Measurements from ENCODE around the gene ADRA2C.

GRCh38 chr4:3719191-3719590 lies 47.0 kb upstream of the ADRA2C start:
- TF ChIP-seq PKNOX1 (IDR thresholded peaks at IDR 0.05) (no peak), FOXM1 (IDR thresholded peaks at IDR 0.05; ENCODE audit: borderline replicate concordance) (no peak), ELF4 (IDR thresholded peaks at IDR 0.05) (no peak), BHLHE40 (IDR thresholded peaks at IDR 0.05; ENCODE audit: borderline replicate concordance) (no peak), FOXA1 (IDR thresholded peaks at IDR 0.05) (no peak), L3MBTL2 (conservative IDR thresholded peaks at IDR 0.05) (no peak), SUZ12 (IDR thresholded peaks at IDR 0.05) (no peak), LEF1 (IDR thresholded peaks at IDR 0.05; ENCODE audit: borderline replicate concordance) (no peak), TARDBP (IDR thresholded peaks at IDR 0.05) (no peak), ZNF384 (IDR thresholded peaks at IDR 0.05) (no peak), NFRKB (IDR thresholded peaks at IDR 0.05) (no peak)
